DMS153 (cell line): ENCODE results near the gene SPINT2.
A peak's percentile ranks its signal among the peaks of the same experiment; 100 is the strongest.
"Not testable (repeated sequence)": the region's sequence is repeated elsewhere in the genome, so short reads cannot be mapped to it uniquely, and the experiment has no call there.

ENCODE experiments used
- DNase-seq: peaks from one replicate; lab custom pipeline; 2025; lab: John Stamatoyannopoulos, UW

SPINT2 gene

GRCh38 chr19:38321646-38322196 lies 57.3 kb downstream of the SPINT2 start:
- DNase-seq: no peak

GRCh38 chr19:38323291-38323690 lies 58.9 kb downstream of the SPINT2 start:
- no peak for DNase-seq

DNA sequence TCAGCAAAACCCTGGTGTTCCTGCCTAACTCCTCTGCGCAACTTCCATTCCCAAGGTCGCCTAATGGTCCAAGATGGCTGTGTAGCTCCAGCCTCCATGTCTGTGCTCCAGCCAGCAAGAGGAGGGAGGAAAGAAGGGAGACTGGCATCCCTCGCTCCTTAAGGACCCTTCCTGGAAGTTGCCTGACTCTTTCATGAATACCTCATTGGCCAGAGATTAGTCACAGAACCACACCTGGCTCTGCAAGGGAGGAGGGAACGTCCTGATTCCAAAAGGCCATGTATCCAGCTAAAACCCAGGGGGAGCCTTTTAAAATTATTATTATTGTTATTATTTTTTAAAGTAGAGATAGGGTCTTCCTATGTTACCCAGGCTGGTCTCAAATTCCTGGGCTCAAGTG lies 60.1 kb downstream of the SPINT2 start:
- DNase-seq: no peak

DNA sequence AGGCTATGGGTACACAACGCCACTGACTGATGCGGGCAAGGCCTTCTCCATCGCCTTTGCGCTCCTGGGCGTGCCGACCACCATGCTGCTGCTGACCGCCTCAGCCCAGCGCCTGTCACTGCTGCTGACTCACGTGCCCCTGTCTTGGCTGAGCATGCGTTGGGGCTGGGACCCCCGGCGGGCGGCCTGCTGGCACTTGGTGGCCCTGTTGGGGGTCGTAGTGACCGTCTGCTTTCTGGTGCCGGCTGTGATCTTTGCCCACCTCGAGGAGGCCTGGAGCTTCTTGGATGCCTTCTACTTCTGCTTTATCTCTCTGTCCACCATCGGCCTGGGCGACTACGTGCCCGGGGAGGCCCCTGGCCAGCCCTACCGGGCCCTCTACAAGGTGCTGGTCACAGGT lies 62.2 kb downstream of the SPINT2 start:
- no peak for DNase-seq

DNA sequence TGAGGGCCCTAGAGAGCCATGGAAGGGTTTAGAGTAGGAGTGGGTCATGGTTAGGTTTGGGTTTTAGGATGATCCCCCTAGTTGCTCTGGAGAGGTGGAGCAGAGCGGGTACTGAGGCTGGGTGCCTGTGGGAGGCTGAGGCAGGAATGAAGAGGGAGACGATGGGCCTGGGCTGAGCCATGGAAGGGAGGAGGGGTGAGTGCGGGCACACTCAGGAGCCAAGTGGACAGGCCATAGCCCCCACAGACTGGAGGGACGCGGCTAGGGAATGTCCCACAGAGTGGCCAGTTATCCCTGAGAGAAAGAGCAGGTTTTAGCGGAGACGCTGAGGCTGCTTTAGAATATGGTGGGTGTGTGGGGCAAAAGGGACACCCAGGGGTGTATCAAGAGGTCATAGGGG lies 65.3 kb downstream of the SPINT2 start:
- no peak for DNase-seq

GRCh38 chr19:38331728-38332127 lies 67.4 kb downstream of the SPINT2 start:
- DNase-seq: no peak

- no peak for DNase-seq
Observed at GRCh38 chr19:38333245-38333644, 68.9 kb downstream of the SPINT2 start.

DNA sequence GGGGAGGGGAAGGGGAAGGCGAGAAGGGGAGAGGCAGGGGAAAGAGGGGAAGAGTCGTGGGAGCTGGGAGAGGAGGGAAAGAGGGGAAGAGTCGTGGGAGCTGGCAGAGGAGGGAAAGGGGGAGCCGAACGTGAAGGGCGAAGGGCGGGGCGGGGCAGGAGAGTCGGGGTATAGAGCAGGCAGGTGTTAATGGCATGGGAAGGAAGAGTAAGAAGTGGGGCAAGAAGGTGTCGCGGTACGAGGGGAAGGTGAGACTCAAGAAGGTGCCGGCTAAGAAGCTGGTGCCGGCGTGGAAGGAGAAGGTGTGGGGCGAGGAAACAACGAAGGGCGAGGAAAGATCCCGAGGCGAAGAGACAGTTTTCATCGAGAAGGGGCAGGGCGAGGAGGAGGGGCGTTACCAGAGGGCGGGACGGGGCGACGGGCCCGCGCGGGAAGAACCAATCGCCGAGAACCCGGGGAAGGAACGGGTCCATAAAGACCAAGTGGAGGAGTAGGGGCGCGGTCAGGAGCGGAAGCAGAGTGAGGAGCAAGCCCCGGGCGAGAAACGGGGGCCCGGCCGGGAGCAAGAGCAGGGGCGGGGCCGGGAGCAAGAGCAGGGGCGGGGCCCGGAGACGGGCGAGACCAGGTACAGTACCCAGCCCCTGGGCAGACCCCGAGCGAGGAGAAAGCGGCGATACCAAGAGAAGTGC lies 71.7 kb downstream of the SPINT2 start:
- DNase-seq: peak; percentile 96

DNA sequence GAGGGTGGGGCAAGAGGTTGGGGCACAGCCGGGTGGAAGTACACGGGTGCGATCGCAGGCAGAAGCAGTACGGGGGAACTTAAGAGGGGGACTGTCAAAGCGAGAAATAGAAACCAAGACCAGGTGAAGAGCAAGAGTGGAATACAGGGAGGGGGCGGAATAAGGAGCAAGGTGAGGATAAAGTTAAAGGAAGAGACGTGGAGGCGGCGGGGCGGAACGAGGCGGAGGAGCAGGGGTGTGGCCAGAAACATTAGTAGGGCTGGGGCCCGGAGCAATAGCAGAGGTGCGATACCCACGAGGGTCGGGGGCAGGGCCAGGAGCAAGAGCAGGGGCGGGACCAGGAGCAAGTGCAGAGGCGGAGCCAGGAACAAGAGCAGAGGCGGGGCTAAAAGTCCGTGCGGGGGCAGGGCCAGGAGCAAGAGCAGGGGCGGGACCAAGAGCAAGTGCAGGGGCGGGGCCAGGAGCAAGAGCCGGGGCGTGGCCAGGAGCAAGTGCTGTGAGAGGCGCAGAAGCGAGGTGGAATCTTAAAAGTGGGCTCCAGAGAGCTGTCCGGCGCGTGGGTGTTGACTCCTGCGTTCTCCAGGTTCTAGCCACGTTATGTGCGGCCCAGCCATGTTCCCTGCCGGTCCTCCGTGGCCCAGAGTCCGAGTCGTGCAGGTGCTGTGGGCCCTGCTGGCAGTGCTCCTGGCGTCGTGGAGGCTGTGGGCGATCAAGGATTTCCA lies 72.4 kb downstream of the SPINT2 start:
- peak; percentile 86 for DNase-seq

- DNase-seq: no peak
Observed at GRCh38 chr19:38337360-38337653, 72.9 kb downstream of the SPINT2 start.

DNA sequence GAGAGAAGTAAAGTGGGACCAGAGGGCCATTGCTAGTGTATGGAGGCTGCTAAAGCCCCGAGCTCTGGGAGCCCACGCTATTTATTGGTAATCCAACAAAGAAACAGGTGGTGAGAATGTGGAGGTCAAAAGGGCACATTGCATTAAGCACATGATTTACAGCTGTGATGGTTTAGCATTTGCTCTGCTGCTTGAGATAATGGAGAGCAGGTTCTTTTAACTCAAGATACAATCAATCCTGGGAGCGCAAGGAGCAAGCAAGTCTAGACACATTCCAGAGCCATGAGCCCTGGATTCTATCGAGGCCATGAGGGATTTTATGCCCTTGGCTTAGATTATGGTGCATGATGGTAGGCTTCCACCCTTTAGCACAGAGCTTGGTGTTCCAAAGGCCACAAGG lies 74.6 kb downstream of the SPINT2 start:
- not testable (repeated sequence) for DNase-seq

DNA sequence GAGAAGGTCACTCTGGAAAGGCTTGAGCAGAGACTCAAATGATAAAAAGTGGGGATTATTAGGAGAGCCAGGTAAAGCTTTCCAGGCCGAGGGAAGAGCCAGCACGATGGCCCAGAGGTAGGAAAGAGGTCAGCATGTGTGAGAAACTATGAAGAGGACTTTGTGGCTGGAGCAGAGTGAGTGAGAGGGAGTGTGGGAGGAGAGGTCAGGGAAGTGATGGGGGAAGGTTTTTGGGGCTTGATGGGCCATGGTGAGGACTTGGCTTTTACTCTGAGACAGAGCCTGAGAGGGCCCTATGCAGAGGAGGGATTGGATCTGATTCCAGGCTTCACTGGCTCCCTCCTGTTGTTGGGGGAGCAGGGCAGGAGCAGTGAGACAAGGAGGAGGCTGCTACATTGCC lies 76.6 kb downstream of the SPINT2 start:
- no peak for DNase-seq
